Inflammatory macrophage treated with lipopolysaccharide for 1 hour (primary cell): Measurements from ENCODE around the gene BACE1.

Experiments used
- DNase-seq, 2 donors: peaks; one replicate each; pipeline ENCODE4 v3.0.0-alpha.2; 2020 to 2022

BACE1 gene

GRCh38 chr11:117305145-117305544 lies 10.9 kb downstream of the BACE1 start:
- DNase-seq = no peak

GRCh38 chr11:117303646-117304315 lies 12.3 kb downstream of the BACE1 start:
- peak; percentile 38 to 41 for DNase-seq

GRCh38 chr11:117303101-117303500 lies 13.0 kb downstream of the BACE1 start:
- no peak for DNase-seq

GRCh38 chr11:117302228-117302627 lies 13.8 kb downstream of the BACE1 start:
- DNase-seq = no peak

- DNase-seq = no peak
These were observed 15.3 kb downstream of the BACE1 start for GRCh38 chr11:117300773-117301172.

GRCh38 chr11:117300283-117300663 lies 15.8 kb downstream of the BACE1 start:
- no peak for DNase-seq

- no peak for DNase-seq
These were observed 16.4 kb downstream of the BACE1 start for GRCh38 chr11:117299351-117300282.

GRCh38 chr11:117298195-117298594 lies 17.9 kb downstream of the BACE1 start:
- no peak for DNase-seq

GRCh38 chr11:117296881-117297280 lies 19.2 kb downstream of the BACE1 start:
- no peak for DNase-seq

- no peak for DNase-seq
These were observed 20.5 kb downstream of the BACE1 start for GRCh38 chr11:117295438-117296137.

GRCh38 chr11:117292616-117293015 lies 23.4 kb downstream of the BACE1 start:
- no peak for DNase-seq

GRCh38 chr11:117290809-117291396 lies 25.2 kb downstream of the BACE1 start, which contains the start of gene BACE1-AS:
BACE1-AS (plus strand) TSS chr11:117291346.
- no peak for DNase-seq

- no peak for DNase-seq
These were observed 26.3 kb downstream of the BACE1 start for GRCh38 chr11:117289795-117290194.

GRCh38 chr11:117287668-117288067 lies 28.4 kb downstream of the BACE1 start:
- no peak for DNase-seq

- no peak for DNase-seq
These were observed 29.5 kb downstream of the BACE1 start for GRCh38 chr11:117286588-117286987.

GRCh38 chr11:117284053-117284452 lies 32.0 kb downstream of the BACE1 start:
- no peak for DNase-seq

- no peak for DNase-seq
These were observed 33.1 kb downstream of the BACE1 start for GRCh38 chr11:117282956-117283355.

- no peak for DNase-seq
These were observed 34.2 kb downstream of the BACE1 start for GRCh38 chr11:117281869-117282268.

GRCh38 chr11:117281159-117281558 lies 34.9 kb downstream of the BACE1 start:
- DNase-seq = no peak

GRCh38 chr11:117279711-117280376 lies 36.2 kb downstream of the BACE1 start:
- DNase-seq = no peak

- DNase-seq = peak in 1 of 2 donors; percentile 39
These were observed 37.7 kb downstream of the BACE1 start for GRCh38 chr11:117278347-117278746.

- no peak for DNase-seq
These were observed 42.3 kb downstream of the BACE1 start for GRCh38 chr11:117273550-117274289.
